Pancreas (tissue), 10 donors: Measurements from ENCODE around the gene MAP2K5. TPM values are rescaled to one million over a fixed set of nuclear protein-coding genes. Genes with fewer than 3 reads are reported as not detected.

ENCODE experiments used
- ATAC-seq, 4 donors: fragments of 200-7000 bp; cut with Tn5 transposase; one replicate each; pipeline versions ENCODE4 v1.8.0 to v1.9.1; 2020; ENCODE audit warnings: mild to moderate bottlenecking in 4 of 4, moderate library complexity in 4 of 4
- DNase-seq, 6 donors: peaks; one replicate each; pipeline ENCODE4 v3.0.0-alpha.2; 2020
- FAIRE-seq: peaks from 2 replicates; lab custom pipeline; 2012; peaks lifted over from hg19 to GRCh38; lab: Jason Lieb, UNC
- H3K27ac ChIP-seq, 4 donors: fragments of 200-600 bp; sonication (generic); 1 replicate in 3 of 4; 2 replicates in 1 of 4; pipeline versions ENCODE4 v1.5.0 to v1.8.0; 2020
- H3K27me3 ChIP-seq, 4 donors: fragments of 200-600 bp; one replicate each; pipeline ENCODE4 v1.8.0; 2021
- H3K36me3 ChIP-seq, 3 donors: fragments of 200-600 bp; sonication (generic) in 1 of 3; one replicate each; pipeline versions ENCODE4 v1.5.0 to v1.8.0; 2020 to 2021
- H3K4me1 ChIP-seq, 3 donors: fragments of 200-600 bp; one replicate each; pipeline ENCODE4 v1.8.0; 2021
- H3K4me3 ChIP-seq, 4 donors: fragments of 200-600 bp; sonication (generic) in 2 of 4; one replicate each; pipeline versions ENCODE4 v1.5.0 to v1.8.0; 2020 to 2021
- H3K9me3 ChIP-seq, 4 donors: fragments of 200-600 bp; one replicate each; pipeline ENCODE4 v1.8.0; 2021
- WGBS, 2 donors: extraction: QIAGEN DNeasy Blood & Tissue Kit; methylation state at CpG; one replicate each; pipeline ENCODE4 v1.1.7; 2013; 5-methylcytosine and 5-hydroxymethylcytosine counted together
- intact Hi-C, 3 donors: fragments of 100-400 bp; cut with DNase I; formaldehyde crosslinking; loops; one replicate each; pipeline versions ENCODE4 v1.11.1 to v1.14.2; 2022
- polyA plus RNA-seq, 2 donors: library from polyadenylated mRNA; stranded (reverse); fragments of 200-250 nt; gene quantifications; one replicate each; pipeline ENCODE4 v1.2.3, GENCODE V29; 2013
- total RNA-seq, 6 donors: library from RNA; stranded (reverse); fragmentation: NEBNext Ultra II Directional in 4 of 6; extraction: Animal tissue kit (Norgen Biotek cat#: 25700) in 4 of 6; gene quantifications; one replicate each; pipeline versions ENCODE4 v1.2.1 to v1.2.4, GENCODE V29; 2021 to 2023
- TF ChIP-seq, protein P1 (sequence below), 4 donors: fragments of 200-600 bp; sonication (generic) in 3 of 4; IDR thresholded peaks; one replicate each; pipeline versions ENCODE4 v1.5.0 to v1.8.0; 2021; ENCODE audit warnings: antibody characterized with exemption in 4 of 4
- donor health status: healthy with polysubstance abuse.
- donor health status: DM: no; HTN: no; CAD: no; lungs with moderate emphysema.
- donor health status: DM: no; HTN: no; CAD: no.
- donor health status: control.
- donor health status: control.
- donor health status: Bipolar disorder and iron deficiency.
- donor health status: DM: yes; HTN: yes; CAD: no.
- donor health status: DM: no; HTN: no; CAD: no.
- donor health status: DM: no; HTN: no; CAD: no.
- donor health status: DM: yes; HTN: yes; CAD: no.

The MAP2K5 gene
- total and polyA plus RNA-seq, 8 donors: 5.5 to 14.8 (median 10.0) TPM

DNA sequence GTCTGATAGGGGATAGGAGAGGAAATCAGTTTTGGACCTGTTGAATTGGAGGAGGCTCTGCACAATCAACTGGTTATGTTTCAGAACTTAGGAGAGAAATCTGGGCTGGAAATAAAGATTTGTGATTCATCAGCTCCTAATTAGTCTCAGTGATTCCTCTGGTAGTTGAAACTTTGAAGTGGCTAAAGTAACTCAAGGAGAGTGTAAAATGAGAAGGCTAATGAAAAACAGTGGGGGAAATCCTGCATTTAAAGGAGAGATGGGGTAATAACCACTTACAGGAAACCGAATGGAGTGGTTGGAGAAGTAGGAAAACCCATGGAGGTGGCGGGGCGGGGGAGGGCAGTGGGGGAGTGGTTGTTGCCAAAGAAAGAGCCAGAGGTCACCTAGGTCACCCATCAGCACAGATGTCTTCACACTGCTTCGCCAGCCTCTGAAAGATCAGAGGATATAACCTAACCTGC is 32.6 kb downstream of the MAP2K5 start:
- Histone ChIP-seq H3K4me1 (no peaks in the 10 kb centered on the region), H3K9me3 (no peaks in the 10 kb centered on the region), H3K27me3 (no peaks in the 10 kb centered on the region), H3K4me3 (no peak overlapping the region), H3K36me3 (no peaks in the 10 kb centered on the region), H3K27ac (no peak overlapping the region)
- 90 to 93% methylated on average over 4 of the region's 4 CpGs for WGBS, 2 donors
- no peak for ATAC-seq
- no peak for DNase-seq
- intact Hi-C loops: no loop called here
- TF ChIP-seq, protein P1, sequence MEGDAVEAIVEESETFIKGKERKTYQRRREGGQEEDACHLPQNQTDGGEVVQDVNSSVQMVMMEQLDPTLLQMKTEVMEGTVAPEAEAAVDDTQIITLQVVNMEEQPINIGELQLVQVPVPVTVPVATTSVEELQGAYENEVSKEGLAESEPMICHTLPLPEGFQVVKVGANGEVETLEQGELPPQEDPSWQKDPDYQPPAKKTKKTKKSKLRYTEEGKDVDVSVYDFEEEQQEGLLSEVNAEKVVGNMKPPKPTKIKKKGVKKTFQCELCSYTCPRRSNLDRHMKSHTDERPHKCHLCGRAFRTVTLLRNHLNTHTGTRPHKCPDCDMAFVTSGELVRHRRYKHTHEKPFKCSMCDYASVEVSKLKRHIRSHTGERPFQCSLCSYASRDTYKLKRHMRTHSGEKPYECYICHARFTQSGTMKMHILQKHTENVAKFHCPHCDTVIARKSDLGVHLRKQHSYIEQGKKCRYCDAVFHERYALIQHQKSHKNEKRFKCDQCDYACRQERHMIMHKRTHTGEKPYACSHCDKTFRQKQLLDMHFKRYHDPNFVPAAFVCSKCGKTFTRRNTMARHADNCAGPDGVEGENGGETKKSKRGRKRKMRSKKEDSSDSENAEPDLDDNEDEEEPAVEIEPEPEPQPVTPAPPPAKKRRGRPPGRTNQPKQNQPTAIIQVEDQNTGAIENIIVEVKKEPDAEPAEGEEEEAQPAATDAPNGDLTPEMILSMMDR (IDR thresholded peaks at IDR 0.05): no peak
- FAIRE-seq: no peak

DNA sequence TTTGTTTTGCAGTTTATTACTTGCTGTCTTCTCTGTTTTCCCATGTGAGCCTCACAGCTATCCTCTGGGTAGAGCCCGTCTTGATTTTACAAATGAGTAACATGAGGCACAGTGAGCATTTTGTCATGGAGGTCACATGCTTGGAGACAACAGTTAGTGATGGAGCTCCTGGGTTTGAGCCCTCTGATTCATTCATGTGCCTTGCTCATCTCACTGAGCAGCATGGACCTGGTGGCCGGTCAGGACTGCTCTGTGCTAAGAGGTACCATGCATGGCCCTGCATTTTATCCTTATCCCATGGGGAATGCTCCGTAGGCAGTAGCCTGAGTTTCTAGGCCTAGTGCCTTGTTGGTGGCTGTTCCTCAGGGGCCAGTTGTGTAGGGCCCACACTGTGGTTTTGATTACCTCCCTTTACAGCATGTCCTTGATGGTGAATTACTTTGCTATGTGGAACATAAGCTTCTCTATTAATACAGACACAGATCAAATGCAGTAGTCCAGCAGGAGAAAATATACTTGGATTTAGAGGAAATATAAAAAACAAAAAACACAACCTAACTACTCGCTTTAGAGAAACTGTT is 35.6 kb downstream of the MAP2K5 start:
- no peak for ATAC-seq
- TF ChIP-seq, protein P1 (IDR thresholded peaks at IDR 0.05): no peak
- WGBS, 2 donors: 94 to 97% methylated on average over 4 of the region's 4 CpGs
- Histone ChIP-seq H3K27ac (no peak overlapping the region), H3K9me3 (no peaks in the 10 kb centered on the region), H3K36me3 (no peaks in the 10 kb centered on the region), H3K4me1 (no peaks in the 10 kb centered on the region), H3K27me3 (no peaks in the 10 kb centered on the region), H3K4me3 (no peak overlapping the region)
- FAIRE-seq: no peak
- no peak for DNase-seq
- intact Hi-C loops: no loop called here

DNA sequence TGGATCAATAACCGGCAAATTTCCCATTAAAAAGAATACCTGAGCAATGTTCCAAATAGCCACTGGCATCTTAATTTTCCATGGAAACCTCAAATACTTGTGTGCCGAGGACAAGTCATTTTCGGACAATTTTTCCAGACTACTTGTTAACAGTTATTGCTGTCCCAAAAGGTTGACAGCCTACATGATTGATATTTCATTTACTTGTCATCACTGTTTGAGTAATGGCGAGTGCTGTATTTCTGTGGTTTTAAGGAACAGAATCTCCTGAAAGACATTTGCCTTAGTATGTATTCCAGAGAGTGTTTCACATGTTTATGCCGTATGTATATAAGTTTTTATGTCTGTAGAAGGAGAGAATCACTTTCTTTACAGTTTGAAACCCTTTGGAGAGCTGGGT is 36.7 kb downstream of the MAP2K5 start:
- intact Hi-C loops: no loop called here
- H3K27me3 ChIP-seq: no peaks in the 10 kb centered on the region
- H3K9me3 ChIP-seq: no peaks in the 10 kb centered on the region
- H3K27ac ChIP-seq: no peak overlapping the region
- H3K4me3 ChIP-seq: no peak overlapping the region
- DNase-seq: no peak
- no peaks in the 10 kb centered on the region for H3K36me3 ChIP-seq
- H3K4me1 ChIP-seq: no peaks in the 10 kb centered on the region
- TF ChIP-seq, protein P1 (IDR thresholded peaks at IDR 0.05): no peak
- no peak for FAIRE-seq
- WGBS, 2 donors: 90 to 92% methylated on average over 5 of the region's 5 CpGs
- ATAC-seq: no peak

DNA sequence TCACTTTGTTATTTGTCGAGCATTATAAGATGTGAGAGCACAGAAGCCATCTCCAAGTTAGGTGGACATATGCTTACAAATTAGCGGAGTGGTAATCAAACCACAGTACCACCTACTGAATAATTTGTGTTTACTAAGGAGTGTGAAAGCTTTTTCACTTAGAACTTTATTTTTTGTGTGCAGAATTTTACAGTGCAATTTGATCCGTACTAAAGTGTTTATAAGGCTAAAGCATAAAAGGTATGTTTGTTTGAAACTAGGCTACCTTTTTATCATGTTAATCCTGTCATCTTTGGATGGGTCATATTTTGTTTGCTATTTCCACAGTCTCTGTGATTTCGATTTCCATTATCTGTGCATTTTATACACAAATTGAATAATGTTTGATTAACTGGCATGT is 37.5 kb downstream of the MAP2K5 start:
- ATAC-seq (no peak), FAIRE-seq (no peak), DNase-seq (no peak)
- H3K4me1 ChIP-seq: no peaks in the 10 kb centered on the region
- no peaks in the 10 kb centered on the region for H3K9me3 ChIP-seq
- TF ChIP-seq, protein P1 (IDR thresholded peaks at IDR 0.05): no peak
- no peak overlapping the region for H3K4me3 ChIP-seq
- WGBS, 2 donors: 83 to 87% methylated on average over 4 of the region's 4 CpGs
- intact Hi-C loops: no loop called here
- no peaks in the 10 kb centered on the region for H3K36me3 ChIP-seq
- H3K27me3 ChIP-seq: no peaks in the 10 kb centered on the region
- H3K27ac ChIP-seq: no peak overlapping the region

DNA sequence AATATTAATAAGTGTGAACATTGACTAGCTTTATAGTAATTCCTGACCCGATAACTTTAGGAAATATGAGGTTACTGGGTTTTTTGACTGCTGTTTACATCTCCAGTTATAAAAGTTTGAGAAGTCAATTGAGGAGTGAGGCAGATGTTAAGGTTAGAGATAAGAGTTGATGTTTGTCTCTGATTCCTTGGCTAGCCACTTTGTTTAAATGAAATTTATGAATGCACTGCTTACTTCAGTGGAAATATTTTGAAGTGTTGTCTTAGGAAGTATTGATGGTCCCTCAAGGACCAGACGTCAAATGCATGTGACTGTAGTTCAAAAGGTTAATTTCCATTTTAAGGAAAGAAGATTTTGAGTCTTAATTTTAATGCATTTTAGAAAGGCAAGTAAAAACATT is 41.7 kb downstream of the MAP2K5 start:
- Histone ChIP-seq H3K4me1 (no peaks in the 10 kb centered on the region), H3K27ac (no peak overlapping the region), H3K4me3 (no peak overlapping the region), H3K36me3 (peaks cover 0 to 19% (median 5%) of the 10 kb centered on the region in 3 donors), H3K27me3 (no peaks in the 10 kb centered on the region), H3K9me3 (no peaks in the 10 kb centered on the region)
- WGBS, 2 donors: 86 to 88% methylated on average over 2 of the region's 2 CpGs
- no peak for DNase-seq
- TF ChIP-seq, protein P1 (IDR thresholded peaks at IDR 0.05): no peak
- FAIRE-seq: no peak
- ATAC-seq: no peak
- intact Hi-C loops: no loop called here
